Activated CD8-positive, alpha-beta memory T cell treated with anti-CD3 and anti-CD28 coated beads for 4 hours (primary cell): ENCODE results near the gene RAPGEF4.

Experiments
- DNase-seq, 2 donors: peaks; one replicate each; pipeline ENCODE4 v3.0.0-alpha.2; 2020; ENCODE audit warnings: low read depth in 2 of 2

Gene RAPGEF4

DNA sequence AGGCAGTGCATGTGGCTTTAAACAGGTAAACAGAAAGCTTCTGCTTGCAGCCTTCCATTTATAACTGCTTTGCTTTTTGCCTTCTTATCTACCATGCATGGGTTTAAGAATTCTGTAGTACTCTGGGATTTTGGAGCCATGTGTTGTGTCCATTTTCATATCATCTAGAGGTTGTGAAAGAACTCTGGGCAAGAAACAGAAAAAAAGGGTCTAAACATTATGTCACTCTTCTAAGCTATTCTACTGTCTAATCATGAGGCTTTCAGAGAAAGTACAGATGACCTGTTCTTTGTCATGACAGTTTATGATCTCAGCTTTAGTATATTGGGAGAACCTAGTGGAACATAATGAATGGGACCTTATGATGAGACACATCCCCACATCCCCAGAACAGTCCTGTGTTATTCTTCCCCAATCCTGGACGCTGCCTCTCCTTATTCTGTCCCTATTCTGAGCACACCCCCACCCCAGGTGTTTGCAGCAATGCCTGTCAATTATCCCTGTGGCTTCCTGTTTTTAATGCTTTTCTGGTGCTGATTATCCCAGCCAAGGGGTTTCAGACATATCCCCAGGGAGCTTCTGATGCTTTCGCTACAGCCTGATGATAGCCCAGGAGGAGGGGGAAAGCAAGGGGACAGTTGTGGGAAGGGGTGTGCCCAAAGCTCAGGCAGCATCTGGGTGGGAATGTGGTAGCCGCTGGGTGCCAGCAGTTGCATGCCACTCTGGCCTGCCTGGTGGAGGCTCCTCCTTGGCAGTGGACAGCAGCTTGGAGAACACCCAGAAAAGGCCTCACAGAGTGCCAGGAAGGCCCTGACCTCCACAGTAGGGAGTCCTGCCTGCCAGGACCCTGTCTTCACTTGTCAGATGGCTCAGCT lies 170.5 kb downstream of the RAPGEF4 start:
- DNase-seq: no peak

DNA sequence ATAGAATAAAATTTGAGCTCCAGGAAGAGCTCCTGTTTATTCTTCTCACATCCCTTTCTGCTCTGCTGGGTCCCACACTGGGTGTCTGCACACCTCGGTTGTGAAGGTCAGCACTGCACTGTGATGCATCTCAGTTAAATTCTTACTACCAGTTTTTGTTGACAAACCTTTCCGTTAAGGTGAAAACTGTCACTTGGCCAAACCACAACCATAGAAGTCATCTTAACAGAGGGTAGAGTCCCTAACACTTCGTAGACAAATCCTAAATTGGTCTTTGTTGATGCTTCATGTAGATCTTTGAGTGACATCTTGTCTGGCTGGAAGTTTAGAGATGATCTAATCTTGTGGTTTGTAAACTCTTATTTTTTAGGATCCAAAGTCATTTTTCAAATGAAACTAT lies 172.6 kb downstream of the RAPGEF4 start:
- DNase-seq: no peak

DNA sequence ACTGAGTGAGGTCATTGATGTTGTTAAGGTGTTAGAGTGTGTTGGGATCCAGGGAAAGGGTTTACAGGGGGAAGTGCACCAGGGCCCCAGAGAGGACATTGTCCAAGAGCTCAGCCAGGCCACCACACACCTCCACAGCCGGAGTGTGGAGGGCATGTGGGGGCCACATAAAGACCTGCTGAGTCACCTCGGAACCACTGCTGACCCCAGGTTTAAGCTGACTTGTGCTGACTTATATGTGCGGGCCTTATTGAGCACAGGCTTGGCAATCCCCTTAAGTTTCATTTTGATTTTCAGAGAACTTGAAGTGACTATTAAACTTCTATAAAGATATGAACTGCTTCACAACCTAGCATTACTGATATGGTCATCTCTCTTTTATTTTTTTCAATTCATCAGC lies 173.8 kb downstream of the RAPGEF4 start:
- no peak for DNase-seq

DNA sequence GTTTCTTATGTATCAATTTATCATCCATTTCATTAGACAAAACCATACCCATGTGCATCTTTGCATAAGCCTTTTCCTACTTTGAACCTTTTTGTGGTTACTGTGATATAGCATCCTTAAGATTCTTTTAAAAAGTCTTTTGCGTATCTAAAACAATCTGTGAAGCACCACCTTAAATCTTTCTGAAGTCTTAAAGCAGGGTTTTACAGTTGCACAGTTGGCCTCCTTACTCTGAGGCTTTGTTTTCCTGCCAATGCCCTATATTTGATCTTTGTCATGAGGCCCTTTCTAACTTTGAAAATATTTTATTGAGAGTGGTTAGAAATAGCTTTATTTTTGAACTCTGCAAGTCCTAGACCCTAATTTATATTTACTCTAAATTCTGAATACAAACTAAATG lies 176.6 kb downstream of the RAPGEF4 start:
- no peak for DNase-seq

DNA sequence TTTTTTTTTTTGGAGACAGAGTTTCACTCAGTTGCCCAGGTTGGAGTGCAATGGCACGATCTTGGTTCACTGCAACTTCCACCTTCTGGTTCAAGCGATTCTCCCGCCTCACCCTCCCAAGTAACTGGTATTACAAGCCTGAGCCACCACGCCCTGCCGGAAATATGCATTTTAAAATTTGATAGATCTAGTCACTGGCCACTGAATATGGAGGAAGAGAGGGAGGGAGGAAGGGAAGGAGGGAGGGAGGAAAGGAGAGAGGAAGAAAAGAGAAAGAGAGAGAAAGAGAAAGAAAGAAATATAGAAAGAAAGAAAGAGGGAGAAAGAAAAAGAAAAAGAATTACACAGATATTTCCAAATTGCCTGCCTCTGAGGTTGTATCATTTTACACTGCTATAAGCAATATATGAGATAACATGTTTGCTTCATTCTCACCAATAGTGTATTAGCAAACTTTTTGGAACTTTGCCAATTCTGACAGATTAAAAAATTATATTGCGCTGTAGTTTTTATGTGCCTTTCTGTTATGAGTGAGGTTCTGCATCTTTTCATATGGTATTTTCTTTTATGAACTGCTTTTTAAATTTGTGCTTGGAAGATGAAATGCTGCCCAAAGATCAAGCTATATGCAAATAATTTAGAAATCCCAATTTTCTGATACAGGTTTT lies 178.8 kb downstream of the RAPGEF4 start:
- no peak for DNase-seq

DNA sequence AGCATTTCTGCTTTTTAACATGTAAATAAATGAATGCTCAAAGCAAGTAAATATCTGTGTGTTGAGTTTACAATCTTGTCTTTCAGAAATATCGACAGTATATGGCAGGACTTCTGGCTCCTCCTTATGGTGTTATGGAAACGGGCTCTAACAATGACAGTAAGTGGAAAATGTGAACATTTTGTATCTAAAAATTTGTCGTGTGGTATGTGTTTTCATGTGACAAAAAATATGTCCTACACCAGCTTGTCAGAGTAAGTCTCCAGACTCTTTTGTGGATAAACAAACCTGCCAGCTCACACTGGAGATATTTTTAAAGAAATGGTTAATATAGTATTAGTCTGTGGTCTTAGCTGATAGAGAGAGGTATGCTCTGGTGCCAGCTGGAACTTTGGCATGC lies 182.1 kb downstream of the RAPGEF4 start:
- DNase-seq: no peak

DNA sequence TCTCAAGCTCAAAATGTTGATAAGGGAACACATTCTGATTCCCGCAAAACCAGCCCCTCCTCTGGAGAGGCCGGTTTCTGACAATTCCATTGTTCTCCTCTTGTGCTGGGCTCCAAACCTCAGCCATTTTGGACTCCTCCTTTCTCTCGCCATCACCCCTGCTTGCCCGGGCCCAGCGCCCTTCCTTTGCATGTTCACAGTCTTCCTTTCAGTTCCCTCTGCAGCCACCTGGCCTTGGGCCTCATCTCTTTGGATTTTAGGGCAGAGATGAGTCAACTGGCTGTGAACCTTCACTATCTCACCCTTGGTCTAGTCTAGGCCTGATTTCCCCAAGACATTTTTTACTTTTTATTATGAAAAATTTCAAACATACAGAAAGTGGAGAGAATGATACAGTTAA lies 184.1 kb downstream of the RAPGEF4 start:
- DNase-seq: no peak

DNA sequence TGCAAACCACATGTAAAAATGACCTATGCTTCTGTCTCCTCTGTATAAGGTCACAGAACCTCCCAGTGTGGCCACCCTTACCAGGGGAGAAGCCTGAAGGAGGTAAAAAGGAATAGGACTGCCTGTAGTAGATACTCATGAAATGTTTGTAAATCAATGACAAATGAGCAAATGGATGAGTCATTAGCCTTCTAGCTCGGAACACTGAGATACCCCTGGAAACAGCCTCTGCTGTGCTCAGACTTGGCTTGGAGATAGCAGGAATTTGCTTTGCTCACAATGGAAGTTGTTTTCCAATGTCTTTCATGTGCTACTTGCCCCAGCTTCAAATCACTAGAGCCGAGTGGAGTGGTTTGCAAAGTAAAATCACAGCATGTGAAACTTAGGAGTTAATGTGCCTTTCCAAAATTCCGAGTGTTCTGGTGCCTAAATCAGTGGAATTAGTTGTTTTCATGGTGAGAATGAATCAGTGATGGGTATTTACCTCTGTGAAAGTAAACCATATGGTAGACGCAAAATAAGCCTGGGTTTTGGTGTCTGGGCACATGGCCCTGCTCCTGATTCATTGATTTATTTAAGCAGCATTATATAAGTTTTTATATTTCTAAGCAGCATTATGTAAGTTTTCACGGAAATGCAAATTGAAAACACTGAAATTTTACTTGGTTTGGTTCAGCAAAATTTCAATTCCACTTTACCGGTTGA lies 186.0 kb downstream of the RAPGEF4 start:
- DNase-seq: no peak

DNA sequence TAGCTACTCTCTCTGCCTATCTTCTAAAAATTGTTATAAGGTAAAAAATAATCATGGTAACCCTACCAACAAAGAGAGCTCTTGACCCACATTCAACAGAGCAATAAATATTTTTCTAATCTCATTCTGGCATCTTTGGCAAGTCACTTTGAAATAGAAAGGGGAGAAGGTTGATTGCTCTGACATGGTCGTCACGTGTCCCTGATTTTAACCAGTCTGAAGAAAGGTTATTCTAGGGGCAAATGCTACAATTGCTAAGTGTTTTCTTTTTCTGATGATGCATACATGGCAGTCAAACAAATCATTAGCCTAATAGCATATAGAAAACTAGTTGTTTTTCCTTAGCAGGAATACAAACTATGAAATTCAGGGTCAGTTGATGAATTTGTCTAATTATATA lies 186.7 kb downstream of the RAPGEF4 start:
- no peak for DNase-seq

DNA sequence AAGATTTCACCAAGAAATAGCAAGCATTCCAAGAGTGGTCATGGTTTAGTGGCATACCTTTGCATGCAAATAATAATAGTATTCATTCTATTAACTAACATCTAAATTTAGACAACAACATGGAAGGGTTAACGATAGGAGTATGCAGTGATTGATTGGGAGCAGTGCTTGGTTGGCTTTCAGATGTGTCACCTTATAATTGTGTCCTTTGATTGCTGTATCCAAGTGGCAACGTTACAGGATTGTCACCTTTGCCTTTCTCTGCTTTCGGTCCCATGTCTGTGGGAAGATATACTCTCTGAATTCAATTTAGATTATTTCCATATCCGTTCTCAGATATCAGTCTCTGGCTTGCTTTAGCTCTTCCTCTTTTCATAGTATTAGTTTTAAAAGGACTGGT lies 187.2 kb downstream of the RAPGEF4 start:
- DNase-seq: no peak

DNA sequence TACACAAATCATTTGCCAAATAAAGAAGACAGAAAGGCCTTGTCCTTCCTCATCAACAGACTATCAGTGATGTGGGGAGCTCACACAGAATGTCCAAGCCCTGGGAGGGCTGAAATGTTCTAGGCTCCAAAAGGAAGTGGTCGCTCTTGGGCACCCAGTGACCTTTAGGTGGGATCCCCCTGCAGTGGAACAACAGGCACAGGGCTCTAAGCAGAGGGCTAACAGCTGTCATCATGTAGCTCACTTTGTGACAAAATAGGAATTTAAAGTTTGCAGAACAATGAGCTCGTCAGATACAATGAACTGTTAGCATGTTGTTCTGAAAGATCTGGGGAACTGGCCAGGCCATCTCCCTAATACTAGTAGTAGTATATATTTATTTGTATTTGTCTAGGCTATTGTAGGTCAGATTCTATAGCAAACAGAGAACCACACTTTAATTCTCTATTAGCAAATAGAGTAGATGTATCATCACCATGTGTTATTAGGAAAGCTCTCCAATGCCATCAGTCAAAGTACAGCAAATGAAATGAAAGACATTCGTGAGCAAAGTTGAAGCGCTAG lies 188.5 kb downstream of the RAPGEF4 start:
- DNase-seq: no peak

DNA sequence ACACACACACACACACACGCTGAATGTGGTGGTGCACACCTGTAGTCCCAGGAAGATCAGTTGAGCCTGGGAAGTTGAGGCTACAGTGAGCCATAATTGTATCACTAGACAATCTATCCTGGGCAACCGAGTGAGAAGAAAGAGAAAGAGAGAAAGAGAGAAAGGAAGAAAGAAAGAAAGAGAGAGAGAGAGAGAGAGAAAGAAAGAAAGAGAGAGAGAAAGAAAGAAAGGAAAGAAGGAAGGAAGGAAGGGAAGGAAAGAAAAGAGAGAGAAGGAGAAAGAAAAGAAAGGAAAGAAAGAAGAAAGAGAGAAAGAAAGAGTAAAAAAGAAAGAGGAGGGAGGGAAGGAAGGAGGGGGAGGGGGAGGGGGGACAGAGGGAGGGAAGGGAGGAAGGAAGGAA lies 190.0 kb downstream of the RAPGEF4 start:
- DNase-seq: no peak

DNA sequence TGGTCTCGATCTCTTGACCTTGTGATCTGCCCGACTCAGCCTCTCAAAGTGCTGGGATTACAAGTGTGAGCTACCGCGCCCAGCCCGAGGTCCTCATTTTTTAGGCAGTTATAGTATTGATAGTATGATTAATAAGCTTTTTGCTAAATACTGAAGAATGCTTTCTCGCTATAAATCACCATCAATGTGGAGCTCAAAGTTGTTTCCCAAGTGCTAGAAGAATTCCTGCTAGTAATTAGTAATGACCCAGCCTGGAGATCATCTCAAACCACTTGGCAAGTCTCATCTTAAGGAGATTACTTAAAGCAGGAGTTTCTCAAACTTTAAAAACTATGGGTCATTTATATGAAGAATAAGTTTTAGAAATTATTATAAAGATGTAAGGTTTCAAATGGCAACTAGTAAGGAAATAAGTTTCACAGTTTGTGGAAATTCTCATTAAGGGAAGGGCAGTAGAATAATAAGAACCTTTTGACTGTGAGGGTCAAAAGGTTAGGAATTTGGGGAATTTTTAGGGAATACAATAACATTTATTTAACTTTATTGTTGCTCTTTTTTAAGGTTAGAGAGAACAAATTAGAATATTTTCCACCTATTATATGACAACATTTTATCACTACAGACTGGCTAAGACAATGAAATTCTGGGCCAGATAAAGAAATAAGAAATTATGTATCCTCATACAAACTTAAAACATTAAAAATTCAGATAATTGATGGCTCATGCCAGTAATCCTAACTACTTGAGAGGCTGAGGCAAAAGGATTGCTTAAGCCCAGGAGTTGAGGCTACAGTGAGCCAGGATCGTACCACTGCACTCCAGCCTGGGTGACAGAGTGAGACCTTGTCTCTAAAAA lies 191.4 kb downstream of the RAPGEF4 start:
- no peak for DNase-seq

DNA sequence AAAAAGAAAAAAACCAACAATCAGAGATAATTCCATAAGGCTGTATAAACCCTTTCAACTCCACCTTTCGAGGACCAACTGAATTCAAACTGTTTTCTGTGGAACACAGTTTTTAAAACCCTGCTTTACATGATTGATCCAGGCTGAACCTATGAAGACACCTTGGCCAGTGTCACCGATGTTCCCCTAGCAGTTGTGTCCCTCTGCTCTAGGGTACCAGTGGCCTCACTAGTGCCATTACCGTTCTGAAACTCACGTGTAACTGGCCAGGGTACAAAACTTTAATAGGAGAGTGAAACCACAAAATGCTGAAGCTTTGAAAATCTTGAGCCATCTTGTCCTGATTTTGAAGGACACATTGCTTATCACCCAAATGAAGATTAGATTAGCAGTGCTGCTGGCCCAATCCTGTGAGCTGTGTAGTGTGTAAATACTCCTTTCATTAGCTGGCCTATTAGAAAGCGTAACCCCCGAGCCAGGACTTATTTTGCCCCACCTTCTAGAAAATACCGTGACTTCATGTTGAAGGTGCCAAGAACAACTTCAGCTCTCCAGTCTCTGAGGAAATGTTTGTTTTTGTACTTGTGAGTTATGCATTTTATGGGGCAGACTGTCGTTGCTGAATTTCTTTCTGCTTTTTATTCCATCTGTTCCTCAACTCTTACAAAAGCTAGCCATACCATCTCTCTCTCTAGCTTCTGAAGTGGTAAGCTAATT lies 192.2 kb downstream of the RAPGEF4 start:
- DNase-seq: no peak

DNA sequence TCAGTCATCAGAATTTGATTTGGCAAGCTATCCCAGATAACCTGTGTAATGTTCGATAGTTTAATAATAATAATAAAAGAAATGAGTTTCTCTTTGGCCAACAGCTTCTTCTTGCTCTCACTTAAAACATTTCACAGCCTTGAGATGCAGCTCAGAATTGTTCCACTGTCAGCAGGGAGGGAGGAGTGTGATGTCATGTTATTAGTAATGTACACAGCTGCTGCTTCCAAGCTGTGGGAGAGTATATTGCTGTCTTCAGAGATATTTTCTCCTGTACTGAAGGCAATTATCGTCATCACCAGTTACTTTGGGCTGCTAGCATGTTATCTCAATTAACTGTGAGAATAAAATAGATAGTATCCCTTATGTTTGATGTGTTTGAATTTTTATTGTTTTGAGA lies 193.1 kb downstream of the RAPGEF4 start:
- DNase-seq: no peak

DNA sequence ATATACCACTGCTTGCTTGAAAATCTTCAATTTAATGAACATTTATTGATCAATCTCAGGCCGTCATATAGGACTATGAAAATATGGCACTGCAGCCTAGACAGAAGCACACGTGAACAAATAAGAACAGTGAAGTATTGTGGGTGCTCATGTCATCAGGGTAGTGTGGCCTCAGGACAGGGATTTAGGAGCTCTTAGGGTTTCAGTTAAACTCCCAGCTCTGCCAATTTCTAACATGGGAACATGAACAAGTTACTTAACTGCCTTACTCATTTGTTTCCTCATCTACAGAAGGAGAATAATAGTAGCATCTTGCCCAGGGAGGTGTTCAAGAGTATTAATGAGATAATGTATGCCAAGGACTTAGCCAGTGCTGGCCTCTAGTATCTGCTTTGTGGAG lies 194.0 kb downstream of the RAPGEF4 start:
- no peak for DNase-seq

DNA sequence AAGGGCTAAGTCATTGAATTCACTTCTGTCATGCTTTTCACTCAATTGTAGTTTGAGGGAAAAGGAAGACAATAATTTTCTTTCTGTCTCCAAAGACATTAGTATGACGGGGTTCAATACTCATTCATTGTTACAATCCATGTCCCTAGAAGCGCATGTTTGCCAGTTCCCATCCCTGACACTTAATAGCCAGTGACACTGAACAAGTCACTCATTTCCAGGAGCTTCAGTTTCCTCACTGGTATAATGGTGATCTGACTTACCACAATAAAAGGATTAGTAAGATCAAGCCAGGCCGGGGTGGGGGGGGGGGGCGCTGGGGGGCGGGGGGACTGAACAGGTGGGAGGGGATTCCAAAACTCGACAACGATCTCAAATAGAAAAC lies 195.2 kb downstream of the RAPGEF4 start:
- DNase-seq: no peak

DNA sequence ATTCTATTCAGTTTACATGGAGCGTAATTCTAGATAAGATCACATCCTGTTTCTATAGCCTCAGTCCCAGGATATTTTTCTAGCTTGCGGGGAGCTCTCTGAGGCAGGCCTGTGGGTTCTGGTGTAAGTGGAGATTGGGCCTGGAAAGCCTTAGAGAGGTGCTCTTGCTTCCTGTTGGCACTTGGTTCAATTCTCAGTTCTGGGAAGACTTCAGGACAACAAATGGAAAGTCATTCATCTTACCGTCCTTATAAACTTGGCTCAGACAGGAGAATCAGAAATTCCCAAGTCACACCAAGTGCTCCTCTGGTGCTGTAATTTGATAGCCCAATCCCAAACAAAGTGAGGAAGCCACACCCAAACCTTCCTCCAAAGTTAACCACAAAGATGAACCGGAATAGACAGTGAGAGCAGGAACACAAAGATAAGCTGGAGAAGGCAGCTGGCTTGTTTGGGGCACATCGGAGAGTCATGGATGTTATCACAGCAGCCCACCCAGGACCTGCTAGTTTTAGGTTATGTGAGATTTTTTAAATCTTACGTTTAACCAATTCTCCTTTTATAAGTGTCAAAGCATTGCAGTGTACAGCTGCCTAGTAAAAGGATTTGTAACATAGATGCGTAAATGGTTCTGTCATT lies 195.7 kb downstream of the RAPGEF4 start:
- no peak for DNase-seq

DNA sequence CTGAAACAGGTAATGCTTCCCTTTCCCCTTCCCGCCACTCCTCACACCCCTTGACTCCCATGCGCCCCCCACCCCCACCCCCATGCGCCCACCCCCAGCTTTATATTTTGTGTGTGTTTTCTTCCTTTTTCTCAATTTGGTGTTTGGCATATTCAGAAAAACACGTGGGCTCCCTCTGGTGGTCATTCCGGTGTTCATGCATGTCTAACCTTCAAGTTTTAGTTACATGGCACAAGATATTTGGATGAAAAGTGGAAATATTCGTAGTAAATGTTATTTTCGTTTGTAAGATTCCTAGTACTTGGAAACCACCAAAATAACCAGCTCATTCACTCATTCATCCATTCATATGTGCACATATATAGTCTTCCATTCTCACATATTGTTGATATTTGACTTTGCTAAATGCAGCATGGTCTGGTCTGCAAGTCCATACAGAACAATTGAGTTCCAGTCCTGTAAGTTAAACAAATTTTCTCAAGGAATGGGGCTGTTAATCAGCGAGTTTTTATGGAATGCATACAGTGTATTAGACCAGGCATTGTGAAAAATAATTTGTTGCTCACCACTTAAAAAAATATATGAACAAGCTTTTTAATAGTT lies 196.4 kb downstream of the RAPGEF4 start:
- peak; percentile 10 to 13 for DNase-seq
